Aorta (tissue), 5 donors: Measurements from ENCODE around the gene CD59. TPM values are rescaled to one million over a fixed set of nuclear protein-coding genes. Genes with fewer than 3 reads are reported as not detected.
"Not testable (repeated sequence)": the region's sequence is repeated elsewhere in the genome, so short reads cannot be mapped to it uniquely, and the experiment has no call there.

Experiments
- ATAC-seq: fragments of 200-7000 bp; cut with Tn5 transposase; one replicate; pipeline ENCODE4 v1.9.1; 2022; ENCODE audit warnings: moderate library complexity; ENCODE audit not compliant: low FRiP score
- DNase-seq, 2 donors: peaks; one replicate each; pipeline ENCODE4 v3.0.0-alpha.2; 2020
- H3K27ac ChIP-seq, 2 donors: one replicate each; pipeline ENCODE4 v1.5.1; 2013; ENCODE audit warnings: low read length in 2 of 2, mild to moderate bottlenecking in 2 of 2, moderate library complexity in 2 of 2, control low read depth in 1 of 2, inconsistent platforms in 1 of 2, low read depth in 1 of 2
- H3K27me3 ChIP-seq, 2 donors: one replicate each; pipeline ENCODE4 v1.6.1; 2013; ENCODE audit warnings: control low read depth in 1 of 2, low read length in 1 of 2, mild to moderate bottlenecking in 1 of 2, moderate library complexity in 1 of 2; ENCODE audit not compliant: insufficient read depth in 2 of 2, control insufficient read depth in 1 of 2
- H3K36me3 ChIP-seq, 2 donors: one replicate each; pipeline ENCODE4 v1.6.1; 2013; ENCODE audit warnings: control low read depth in 1 of 2, low read length in 1 of 2, mild to moderate bottlenecking in 1 of 2; ENCODE audit not compliant: insufficient read depth in 2 of 2, control insufficient read depth in 1 of 2
- H3K4me1 ChIP-seq, 2 donors: one replicate each; pipeline ENCODE4 v1.6.1; 2013; ENCODE audit warnings: low read length in 2 of 2, control low read depth in 1 of 2, mild to moderate bottlenecking in 1 of 2, moderate library complexity in 1 of 2; ENCODE audit not compliant: insufficient read depth in 2 of 2, control insufficient read depth in 1 of 2
- H3K4me3 ChIP-seq, 2 donors: one replicate each; pipeline ENCODE4 v1.5.1; 2013; ENCODE audit warnings: low read length in 2 of 2, control low read depth in 1 of 2, mild to moderate bottlenecking in 1 of 2
- H3K9me3 ChIP-seq: one replicate; pipeline ENCODE4 v1.6.1; 2013; ENCODE audit warnings: mild to moderate bottlenecking, low read length; ENCODE audit not compliant: control insufficient read depth
- WGBS, 2 donors: extraction: QIAGEN DNeasy Blood & Tissue Kit; methylation state at CpG; one replicate each; pipeline ENCODE4 v1.1.7; 2013; 5-methylcytosine and 5-hydroxymethylcytosine counted together
- intact Hi-C, 2 donors: fragments of 100-400 bp; cut with DNase I; formaldehyde crosslinking; loops; one replicate each; pipeline versions ENCODE4 v1.14.2 to v1.15.0; 2022
- polyA plus RNA-seq, 2 donors: library from polyadenylated mRNA; stranded (reverse); fragments of 200-250 nt; gene quantifications; one replicate each; pipeline ENCODE4 v1.2.3, GENCODE V29; 2013
- total RNA-seq, 2 donors: library from RNA; stranded (reverse); fragmentation: NEBNext Ultra II Directional; extraction: Animal tissue kit (Norgen Biotek cat#: 25700); gene quantifications; one replicate each; pipeline ENCODE4 v1.2.1, GENCODE V29; 2021
- donor health status: healthy with polysubstance abuse.
- donor health status: Bipolar disorder and iron deficiency.
- donor health status: DM: no; HTN: no; CAD: no.
- donor health status: DM: no; HTN: no; CAD: no.
- donor health status: DM: yes; HTN: yes; CAD: no.

CD59 gene
- total and polyA plus RNA-seq, 4 donors: 213 to 881 (median 604) TPM

GRCh38 chr11:33682446-33682845 is 53.8 kb downstream of the CD59 start:
- no peaks in the 10 kb centered on the region for H3K9me3 ChIP-seq
- no peaks in the 10 kb centered on the region for H3K27me3 ChIP-seq
- intact Hi-C loops: loop anchor here in 1 of 2 donors (10.0 kb wide), 1 partner anchor 138 kb away; no protein-coding TSS in a partner anchor
- DNase-seq: no peak
- H3K36me3 ChIP-seq: no peaks in the 10 kb centered on the region
- ATAC-seq: no peak
- H3K4me1 ChIP-seq: no peaks in the 10 kb centered on the region
- WGBS, 2 donors: 81 to 83% methylated on average over 4 of the region's 4 CpGs
- H3K27ac ChIP-seq: no peak overlapping the region
- H3K4me3 ChIP-seq: no peak overlapping the region

GRCh38 chr11:33682019-33682418 is 54.2 kb downstream of the CD59 start:
- no peak for ATAC-seq
- no peak overlapping the region for H3K27ac ChIP-seq
- no peaks in the 10 kb centered on the region for H3K27me3 ChIP-seq
- H3K9me3 ChIP-seq: no peaks in the 10 kb centered on the region
- no peaks in the 10 kb centered on the region for H3K4me1 ChIP-seq
- no peaks in the 10 kb centered on the region for H3K36me3 ChIP-seq
- intact Hi-C loops: loop anchor here in 1 of 2 donors (10.0 kb wide), 1 partner anchor 137 kb away; no protein-coding TSS in a partner anchor
- DNase-seq: no peak
- 81 to 87% methylated on average over 3 of the region's 3 CpGs for WGBS, 2 donors
- no peak overlapping the region for H3K4me3 ChIP-seq

DNA sequence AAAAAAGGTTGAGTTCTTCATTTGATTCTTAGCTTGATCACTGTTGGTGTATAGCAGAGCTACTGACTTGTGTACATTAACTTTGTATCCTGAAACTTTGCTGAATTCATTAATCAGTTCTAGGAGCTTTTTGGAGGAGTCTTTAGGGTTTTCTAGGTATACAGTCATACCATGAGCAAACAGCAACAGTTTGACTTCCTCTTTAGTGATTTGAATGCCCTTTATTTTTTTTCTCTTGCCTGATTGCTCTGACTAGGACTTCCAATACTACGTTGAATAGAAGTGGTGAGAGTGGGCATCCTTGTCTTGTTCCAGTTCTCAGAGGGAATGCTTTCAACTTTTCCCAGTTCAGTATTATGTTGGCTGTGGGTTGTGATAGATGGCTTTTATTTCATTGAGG is 57.6 kb downstream of the CD59 start:
- not testable (repeated sequence) for ATAC-seq
- WGBS, 2 donors: 81 to 94% methylated on average over 1 of the region's 1 CpG

DNA sequence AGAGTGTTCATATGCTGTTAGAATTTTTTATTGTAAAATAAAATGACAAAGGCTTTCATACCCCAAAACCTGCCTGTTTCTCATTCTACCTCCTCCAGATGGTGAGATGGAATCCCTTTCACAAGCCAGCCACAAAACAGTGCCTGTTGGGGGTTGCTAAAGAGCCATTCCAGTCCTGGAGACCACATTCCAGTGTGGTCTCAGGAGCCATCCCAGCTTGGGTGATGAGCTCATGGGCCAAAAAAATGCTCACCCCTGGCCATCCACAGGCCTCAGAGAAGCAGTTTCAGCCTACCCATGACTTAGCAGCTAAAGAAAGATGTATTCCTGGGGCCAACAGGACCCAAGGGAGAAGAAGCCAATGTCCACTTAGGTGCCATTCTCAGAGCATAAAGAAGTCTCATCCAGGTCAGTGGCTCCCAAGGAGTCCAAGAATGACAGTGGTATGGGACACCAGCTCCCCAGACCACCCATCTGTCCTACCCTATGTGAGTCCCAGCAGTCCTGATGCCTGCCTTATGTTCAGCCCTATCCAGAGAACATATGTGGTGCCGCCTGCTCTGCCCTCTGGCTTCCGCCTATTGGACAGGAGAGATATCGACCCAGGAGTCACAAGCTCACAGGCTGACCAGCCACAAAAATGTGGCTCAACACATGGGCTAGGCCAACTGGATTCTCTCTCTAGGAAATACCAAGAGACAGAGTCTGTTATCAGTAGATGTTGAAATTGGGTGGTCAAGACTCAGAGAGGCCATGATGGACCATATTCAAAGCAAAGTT is 62.0 kb downstream of the CD59 start:
- no peak overlapping the region for H3K4me3 ChIP-seq
- no peaks in the 10 kb centered on the region for H3K27me3 ChIP-seq
- no peak overlapping the region for H3K27ac ChIP-seq
- no peaks in the 10 kb centered on the region for H3K4me1 ChIP-seq
- intact Hi-C loops: no loop called here
- WGBS, 2 donors: 92 to 98% methylated on average over 3 of the region's 3 CpGs
- no peak for ATAC-seq
- no peaks in the 10 kb centered on the region for H3K36me3 ChIP-seq
- H3K9me3 ChIP-seq: peaks cover 3% of the 10 kb centered on the region
- no peak for DNase-seq

More for the DNA sequence above, 57.6 kb downstream of the CD59 start:
- H3K27me3 ChIP-seq, intact Hi-C loops, H3K36me3 ChIP-seq, H3K4me3 ChIP-seq, H3K27ac ChIP-seq, H3K4me1 ChIP-seq, H3K9me3 ChIP-seq, DNase-seq: not testable (repeated sequence)

- Histone ChIP-seq H3K4me3 (no peak overlapping the region), H3K27me3 (no peaks in the 10 kb centered on the region), H3K27ac (no peak overlapping the region), H3K9me3 (peaks cover 3% of the 10 kb centered on the region), H3K4me1 (no peaks in the 10 kb centered on the region), H3K36me3 (no peaks in the 10 kb centered on the region)
- 88 to 92% methylated on average over 4 of the region's 4 CpGs for WGBS, 2 donors
- no peak for DNase-seq
- ATAC-seq: no peak
- intact Hi-C loops: no loop called here
These were observed 64.0 kb downstream of the CD59 start for GRCh38 chr11:33672273-33672672.

DNA sequence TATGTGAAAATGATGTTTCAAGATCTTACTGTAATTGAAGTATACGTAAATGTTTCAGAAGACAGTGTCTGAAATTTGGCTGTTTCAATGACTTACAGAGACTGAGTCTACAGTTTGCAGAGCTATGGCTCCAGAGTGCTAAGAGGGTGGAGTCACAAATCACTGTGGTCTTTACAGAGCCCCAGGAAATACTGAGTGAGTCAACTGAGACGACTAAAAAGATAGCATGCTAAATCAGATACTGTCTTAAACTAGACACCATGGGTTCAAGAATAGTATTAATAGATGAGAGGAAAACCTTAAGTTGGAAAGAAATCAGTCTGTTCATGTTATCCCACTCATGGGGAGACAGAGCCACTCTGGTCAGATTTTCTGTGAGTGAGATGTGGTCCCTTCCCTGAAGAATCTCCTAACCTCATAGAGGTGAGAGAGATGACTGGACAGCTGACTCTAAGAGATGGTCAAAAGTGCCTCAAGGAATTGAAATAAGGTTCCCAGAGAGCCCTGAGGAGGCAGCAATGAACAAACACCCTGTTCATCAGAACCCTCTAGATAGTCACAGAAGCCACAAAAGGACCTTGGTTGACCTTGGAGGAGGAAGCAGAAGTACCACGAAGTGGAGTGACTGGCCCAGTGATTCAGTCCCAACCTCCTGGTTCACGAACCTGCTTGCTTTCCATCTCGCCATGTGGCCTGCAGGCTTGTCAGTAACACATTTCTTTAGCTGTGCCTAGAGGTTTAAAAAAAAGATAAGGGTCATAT is 65.8 kb downstream of the CD59 start:
- 72 to 78% methylated on average over 5 of the region's 5 CpGs for WGBS, 2 donors

GRCh38 chr11:33669598-33670249 is 66.5 kb downstream of the CD59 start:
- Histone ChIP-seq H3K27ac (no peak overlapping the region), H3K36me3 (no peaks in the 10 kb centered on the region), H3K4me3 (no peak overlapping the region), H3K27me3 (no peaks in the 10 kb centered on the region), H3K9me3 (no peaks in the 10 kb centered on the region), H3K4me1 (no peaks in the 10 kb centered on the region)
- DNase-seq (no peak), ATAC-seq (no peak)
- WGBS, 2 donors: 87 to 89% methylated on average over 5 of the region's 5 CpGs
- intact Hi-C loops: loop anchor here in 1 of 2 donors (5.0 kb wide), 1 partner anchor 302 kb away; no protein-coding TSS in a partner anchor

More for the DNA sequence above, 65.8 kb downstream of the CD59 start:
- no peaks in the 10 kb centered on the region for H3K4me1 ChIP-seq
- H3K27me3 ChIP-seq: no peaks in the 10 kb centered on the region
- DNase-seq: no peak
- intact Hi-C loops: no loop called here
- H3K4me3 ChIP-seq: no peak overlapping the region
- H3K36me3 ChIP-seq: no peaks in the 10 kb centered on the region
- H3K27ac ChIP-seq: no peak overlapping the region
- no peak for ATAC-seq
- H3K9me3 ChIP-seq: peaks cover 1% of the 10 kb centered on the region

GRCh38 chr11:33668951-33669596 is 67.1 kb downstream of the CD59 start:
- Histone ChIP-seq H3K4me1 (no peaks in the 10 kb centered on the region), H3K36me3 (no peaks in the 10 kb centered on the region), H3K27me3 (no peaks in the 10 kb centered on the region), H3K27ac (no peak overlapping the region), H3K4me3 (no peak overlapping the region), H3K9me3 (no peaks in the 10 kb centered on the region)
- intact Hi-C loops: loop anchor here in 1 of 2 donors (5.0 kb wide), 1 partner anchor 302 kb away; no protein-coding TSS in a partner anchor
- no peak for DNase-seq
- WGBS, 2 donors: 96 to 97% methylated on average over 6 of the region's 6 CpGs
- no peak for ATAC-seq
